WTC11 (cell line): ENCODE data around the gene GUCY1A2. TPM values are rescaled to one million over a fixed set of nuclear protein-coding genes. Genes with fewer than 3 reads are reported as not detected.

ENCODE experiments used
- ATAC-seq: fragments of 200-7000 bp; cut with Tn5 transposase; 2 replicates; pipeline ENCODE4 v1.10.0; 2021; ENCODE audit warnings: mild to moderate bottlenecking, moderate library complexity
- CTCF ChIA-PET: fragments of 300-600 bp; sonication (Branson Sonifier 250); formaldehyde crosslinking; loops from one replicate; lab custom pipeline; 2021; ENCODE audit warnings: antibody characterized with exemption; lab: Charles Lee
- POLR2A ChIA-PET: fragments of 350-600 bp; sonication (Branson Sonifier 250); formaldehyde crosslinking; loops from one replicate; lab custom pipeline; 2021; ENCODE audit warnings: antibody characterized with exemption; lab: Charles Lee
- DNase-seq: peaks from one replicate; pipeline ENCODE4 v3.0.0; 2021; ENCODE audit warnings: low spot score
- H3K27ac Mint-ChIP-seq: 2 replicates; pipeline ENCODE4 v1.8.0; 2021; ENCODE audit warnings: mixed read lengths
- H3K27me3 Mint-ChIP-seq: 2 replicates; pipeline ENCODE4 v1.8.0; 2021; ENCODE audit warnings: low read depth, mild to moderate bottlenecking, moderate library complexity, mixed read lengths
- H3K36me3 Mint-ChIP-seq: 2 replicates; pipeline ENCODE4 v1.8.0; 2021; ENCODE audit warnings: mixed read lengths
- H3K4me1 Mint-ChIP-seq: 2 replicates; pipeline ENCODE4 v1.8.0; 2022; ENCODE audit warnings: mixed read lengths
- H3K4me3 Mint-ChIP-seq: 2 replicates; pipeline ENCODE4 v1.8.0; 2021; ENCODE audit warnings: mild to moderate bottlenecking, moderate library complexity, mixed read lengths
- H3K9me3 Mint-ChIP-seq: 2 replicates; pipeline ENCODE4 v1.8.0; 2021; ENCODE audit warnings: mixed read lengths
- ATF1 ChIP-seq: sonication (generic); formaldehyde crosslinking; IDR thresholded peaks from 2 replicates; pipeline ENCODE4 v1.8.1; 2023; ENCODE audit warnings: mild to moderate bottlenecking, moderate library complexity, missing genetic modification reagents
- ESRRA ChIP-seq: sonication (generic); formaldehyde crosslinking; IDR thresholded peaks from 2 replicates; pipeline ENCODE4 v1.8.1; 2022; ENCODE audit warnings: mild to moderate bottlenecking, missing genetic modification reagents, borderline replicate concordance
- FOXP1 ChIP-seq: sonication (generic); formaldehyde crosslinking; IDR thresholded peaks from 2 replicates; pipeline ENCODE4 v1.8.0; 2022; ENCODE audit warnings: missing genetic modification reagents, mild to moderate bottlenecking, moderate library complexity, borderline replicate concordance
- GRHL2 ChIP-seq: fragments of 250-450 bp; sonication (Bioruptor Pico); IDR thresholded peaks from 2 replicates; pipeline ENCODE4 v1.8.0; 2022; ENCODE audit warnings: mild to moderate bottlenecking, moderate library complexity; ENCODE audit not compliant: insufficient replicate concordance, severe bottlenecking
- GTF2I ChIP-seq: fragments of 250-450 bp; sonication (Bioruptor Pico); conservative IDR thresholded peaks from 2 replicates; pipeline ENCODE4 v1.4.0; 2021; ENCODE audit warnings: mild to moderate bottlenecking
- HMGA2 ChIP-seq: fragments of 250-450 bp; sonication (Bioruptor Pico); IDR thresholded peaks from 2 replicates; pipeline ENCODE4 v1.4.0; 2021; ENCODE audit warnings: mild to moderate bottlenecking, moderate library complexity
- KAT7 ChIP-seq: sonication (generic); formaldehyde crosslinking; IDR thresholded peaks from 2 replicates; pipeline ENCODE4 v1.8.1; 2023; ENCODE audit warnings: missing genetic modification reagents, mild to moderate bottlenecking, borderline replicate concordance
- NR3C1 ChIP-seq: sonication (generic); formaldehyde crosslinking; conservative IDR thresholded peaks from 2 replicates; pipeline ENCODE4 v1.8.1; 2023; ENCODE audit warnings: low read depth, mild to moderate bottlenecking, missing genetic modification reagents
- PREB ChIP-seq: sonication (generic); formaldehyde crosslinking; IDR thresholded peaks from 2 replicates; pipeline ENCODE4 v1.8.1; 2022; ENCODE audit warnings: mild to moderate bottlenecking, missing genetic modification reagents, moderate library complexity, borderline replicate concordance
- SMAD4 ChIP-seq: sonication (generic); formaldehyde crosslinking; IDR thresholded peaks from 2 replicates; pipeline ENCODE4 v1.8.0; 2022; ENCODE audit warnings: mild to moderate bottlenecking, missing genetic modification reagents
- TP53 ChIP-seq: sonication (generic); formaldehyde crosslinking; IDR thresholded peaks from 2 replicates; pipeline ENCODE4 v1.8.1; 2023; ENCODE audit warnings: mild to moderate bottlenecking, missing genetic modification reagents
- ZBTB21 ChIP-seq: sonication (generic); formaldehyde crosslinking; IDR thresholded peaks from 2 replicates; pipeline ENCODE4 v1.8.1; 2023; ENCODE audit warnings: mild to moderate bottlenecking, missing genetic modification reagents, borderline replicate concordance
- ZNF138 ChIP-seq: sonication (generic); formaldehyde crosslinking; conservative IDR thresholded peaks from 2 replicates; pipeline ENCODE4 v1.8.1; 2022; ENCODE audit warnings: mild to moderate bottlenecking, moderate library complexity, missing genetic modification reagents
- ZNF232 ChIP-seq: sonication (generic); formaldehyde crosslinking; IDR thresholded peaks from 2 replicates; pipeline ENCODE4 v1.8.0; 2022; ENCODE audit warnings: mild to moderate bottlenecking, missing genetic modification reagents
- ZNF317 ChIP-seq: sonication (generic); formaldehyde crosslinking; IDR thresholded peaks from 2 replicates; pipeline ENCODE4 v1.8.1; 2023; ENCODE audit warnings: low read depth, mild to moderate bottlenecking, moderate library complexity, missing genetic modification reagents, borderline replicate concordance
- ZNF423 ChIP-seq: fragments of 250-450 bp; sonication (Bioruptor Pico); IDR thresholded peaks from 2 replicates; pipeline ENCODE4 v2.1.2; 2022; ENCODE audit warnings: mild to moderate bottlenecking, moderate library complexity
- ZNF671 ChIP-seq: fragments of 250-450 bp; sonication (Bioruptor Pico); IDR thresholded peaks from 2 replicates; pipeline ENCODE4 v1.8.0; 2021; ENCODE audit warnings: mild to moderate bottlenecking
- ZSCAN18 ChIP-seq: fragments of 250-450 bp; sonication (Bioruptor Pico); IDR thresholded peaks from 2 replicates; pipeline ENCODE4 v2.1.2; 2022; ENCODE audit warnings: mild to moderate bottlenecking, moderate library complexity
- total RNA-seq: library from RNA; stranded (reverse); gene quantifications from 3 replicates; pipeline ENCODE4 v1.2.3, GENCODE V29; 2021
- TF ChIP-seq, protein P1 (sequence below): sonication (generic); formaldehyde crosslinking; IDR thresholded peaks from 2 replicates; pipeline ENCODE4 v1.8.1; 2022; ENCODE audit warnings: low read depth, mild to moderate bottlenecking, moderate library complexity, missing genetic modification reagents, borderline replicate concordance
- TF ChIP-seq, protein P2 (sequence below): sonication (generic); formaldehyde crosslinking; IDR thresholded peaks from 2 replicates; pipeline ENCODE4 v1.8.0; 2023; ENCODE audit warnings: missing genetic modification reagents
- TF ChIP-seq, protein P3 (sequence below): fragments of 200-600 bp; IDR thresholded peaks from 2 replicates; pipeline ENCODE4 v1.8.0; 2022; ENCODE audit warnings: antibody characterized with exemption
- TF ChIP-seq, protein P4 (sequence below): fragments of 250-450 bp; sonication (Bioruptor Pico); conservative IDR thresholded peaks from 2 replicates; pipeline ENCODE4 v1.9.0; 2021; ENCODE audit warnings: mild to moderate bottlenecking
- TF ChIP-seq, protein P5 (sequence below): sonication (generic); formaldehyde crosslinking; IDR thresholded peaks from 2 replicates; pipeline ENCODE4 v1.8.1; 2023; ENCODE audit warnings: mild to moderate bottlenecking, missing genetic modification reagents, moderate library complexity
- TF ChIP-seq, protein P6 (sequence below): sonication (generic); formaldehyde crosslinking; IDR thresholded peaks from 2 replicates; pipeline ENCODE4 v1.8.1; 2022; ENCODE audit warnings: missing genetic modification reagents, borderline replicate concordance

Gene GUCY1A2
- total RNA-seq, 1 experiment from 2014 or later: 0.90 TPM

DNA sequence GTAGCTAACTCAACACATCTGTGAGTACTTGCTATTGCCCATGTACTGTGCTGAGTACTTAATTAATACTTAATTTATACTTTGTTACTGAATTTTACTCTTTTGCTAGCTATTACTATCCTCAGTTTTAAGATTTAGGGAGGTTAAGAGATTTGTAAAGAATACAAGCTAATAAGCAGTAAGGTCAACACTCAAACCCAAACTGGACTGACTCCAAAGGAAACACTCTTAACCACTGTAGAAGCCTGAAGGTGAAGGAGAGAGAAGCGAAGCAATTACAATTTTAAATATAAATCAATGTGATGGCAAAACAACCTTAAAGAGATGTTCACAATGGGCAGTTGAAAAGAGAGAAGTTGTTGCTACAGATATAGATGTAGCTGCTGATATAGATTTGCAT is 204.5 kb downstream of the GUCY1A2 start:
- no peak for ATAC-seq
- H3K4me1 Mint-ChIP-seq: no peaks in the 10 kb centered on the region

DNA sequence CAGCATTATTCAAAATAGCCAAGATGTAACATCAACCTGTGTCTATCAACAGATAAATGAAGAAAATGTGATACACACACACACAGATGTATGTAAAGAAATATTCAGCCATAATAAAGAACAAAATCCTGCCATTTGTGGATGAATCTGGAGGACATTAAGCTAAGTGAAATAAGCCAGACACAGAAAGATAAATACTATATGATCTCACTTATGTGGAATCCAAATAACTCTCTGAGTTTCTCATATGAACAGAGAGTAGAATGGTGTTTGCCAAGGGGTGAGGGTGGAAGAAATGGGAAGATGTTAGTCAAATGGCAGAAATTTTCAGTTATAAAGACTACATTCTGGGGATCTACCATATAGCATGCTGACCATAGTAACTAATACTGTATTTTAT is 224.2 kb downstream of the GUCY1A2 start:
- H3K27ac Mint-ChIP-seq: no peak overlapping the region
- peaks cover 7% of the 10 kb centered on the region for H3K4me1 Mint-ChIP-seq
- CTCF ChIA-PET: no interaction called here
- H3K27me3 Mint-ChIP-seq: no peaks in the 10 kb centered on the region
- DNase-seq (no peak), ATAC-seq (no peak)
- no peak overlapping the region for H3K4me3 Mint-ChIP-seq
- peaks cover 12% of the 10 kb centered on the region for H3K9me3 Mint-ChIP-seq
- POLR2A ChIA-PET: no interaction called here
- H3K36me3 Mint-ChIP-seq: peaks cover 5% of the 10 kb centered on the region; the same call in 1 of the 2 replicates
- TF ChIP-seq ESRRA (CRISPR knock-in tag) (no peak), ZNF232 (CRISPR knock-in tag) (no peak), FOXP1 (CRISPR knock-in tag) (no peak), PREB (CRISPR knock-in tag) (no peak), KAT7 (no peak), GRHL2 (CRISPR knock-in tag) (no peak), GTF2I (no peak), NR3C1 (CRISPR knock-in tag) (no peak), ZNF671 (no peak)
- TF ChIP-seq, protein P1, sequence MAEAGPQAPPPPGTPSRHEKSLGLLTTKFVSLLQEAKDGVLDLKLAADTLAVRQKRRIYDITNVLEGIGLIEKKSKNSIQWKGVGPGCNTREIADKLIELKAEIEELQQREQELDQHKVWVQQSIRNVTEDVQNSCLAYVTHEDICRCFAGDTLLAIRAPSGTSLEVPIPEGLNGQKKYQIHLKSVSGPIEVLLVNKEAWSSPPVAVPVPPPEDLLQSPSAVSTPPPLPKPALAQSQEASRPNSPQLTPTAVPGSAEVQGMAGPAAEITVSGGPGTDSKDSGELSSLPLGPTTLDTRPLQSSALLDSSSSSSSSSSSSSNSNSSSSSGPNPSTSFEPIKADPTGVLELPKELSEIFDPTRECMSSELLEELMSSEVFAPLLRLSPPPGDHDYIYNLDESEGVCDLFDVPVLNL (CRISPR knock-in tag): no peak
- TF ChIP-seq, protein P2, sequence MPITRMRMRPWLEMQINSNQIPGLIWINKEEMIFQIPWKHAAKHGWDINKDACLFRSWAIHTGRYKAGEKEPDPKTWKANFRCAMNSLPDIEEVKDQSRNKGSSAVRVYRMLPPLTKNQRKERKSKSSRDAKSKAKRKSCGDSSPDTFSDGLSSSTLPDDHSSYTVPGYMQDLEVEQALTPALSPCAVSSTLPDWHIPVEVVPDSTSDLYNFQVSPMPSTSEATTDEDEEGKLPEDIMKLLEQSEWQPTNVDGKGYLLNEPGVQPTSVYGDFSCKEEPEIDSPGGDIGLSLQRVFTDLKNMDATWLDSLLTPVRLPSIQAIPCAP (CRISPR knock-in tag): no peak
- TF ChIP-seq, protein P3, sequence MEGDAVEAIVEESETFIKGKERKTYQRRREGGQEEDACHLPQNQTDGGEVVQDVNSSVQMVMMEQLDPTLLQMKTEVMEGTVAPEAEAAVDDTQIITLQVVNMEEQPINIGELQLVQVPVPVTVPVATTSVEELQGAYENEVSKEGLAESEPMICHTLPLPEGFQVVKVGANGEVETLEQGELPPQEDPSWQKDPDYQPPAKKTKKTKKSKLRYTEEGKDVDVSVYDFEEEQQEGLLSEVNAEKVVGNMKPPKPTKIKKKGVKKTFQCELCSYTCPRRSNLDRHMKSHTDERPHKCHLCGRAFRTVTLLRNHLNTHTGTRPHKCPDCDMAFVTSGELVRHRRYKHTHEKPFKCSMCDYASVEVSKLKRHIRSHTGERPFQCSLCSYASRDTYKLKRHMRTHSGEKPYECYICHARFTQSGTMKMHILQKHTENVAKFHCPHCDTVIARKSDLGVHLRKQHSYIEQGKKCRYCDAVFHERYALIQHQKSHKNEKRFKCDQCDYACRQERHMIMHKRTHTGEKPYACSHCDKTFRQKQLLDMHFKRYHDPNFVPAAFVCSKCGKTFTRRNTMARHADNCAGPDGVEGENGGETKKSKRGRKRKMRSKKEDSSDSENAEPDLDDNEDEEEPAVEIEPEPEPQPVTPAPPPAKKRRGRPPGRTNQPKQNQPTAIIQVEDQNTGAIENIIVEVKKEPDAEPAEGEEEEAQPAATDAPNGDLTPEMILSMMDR: no peak

More for the DNA sequence above, 204.5 kb downstream of the GUCY1A2 start:
- no peaks in the 10 kb centered on the region for H3K27me3 Mint-ChIP-seq
- DNase-seq: no peak
- no peak overlapping the region for H3K27ac Mint-ChIP-seq
- POLR2A ChIA-PET: no interaction called here
- no peaks in the 10 kb centered on the region for H3K9me3 Mint-ChIP-seq
- H3K36me3 Mint-ChIP-seq: no peaks in the 10 kb centered on the region
- no peak overlapping the region for H3K4me3 Mint-ChIP-seq
- TF ChIP-seq GRHL2 (CRISPR knock-in tag) (no peak), FOXP1 (CRISPR knock-in tag) (no peak), ZSCAN18 (no peak), ZBTB21 (no peak), GTF2I (no peak), KAT7 (no peak), TP53 (CRISPR knock-in tag) (no peak), ZNF671 (no peak), SMAD4 (no peak), ZNF423 (no peak), ZNF232 (CRISPR knock-in tag) (no peak), ZNF317 (CRISPR knock-in tag) (no peak), ATF1 (CRISPR knock-in tag) (no peak), ZNF138 (no peak), HMGA2 (CRISPR knock-in tag) (no peak)
- TF ChIP-seq, protein P4, sequence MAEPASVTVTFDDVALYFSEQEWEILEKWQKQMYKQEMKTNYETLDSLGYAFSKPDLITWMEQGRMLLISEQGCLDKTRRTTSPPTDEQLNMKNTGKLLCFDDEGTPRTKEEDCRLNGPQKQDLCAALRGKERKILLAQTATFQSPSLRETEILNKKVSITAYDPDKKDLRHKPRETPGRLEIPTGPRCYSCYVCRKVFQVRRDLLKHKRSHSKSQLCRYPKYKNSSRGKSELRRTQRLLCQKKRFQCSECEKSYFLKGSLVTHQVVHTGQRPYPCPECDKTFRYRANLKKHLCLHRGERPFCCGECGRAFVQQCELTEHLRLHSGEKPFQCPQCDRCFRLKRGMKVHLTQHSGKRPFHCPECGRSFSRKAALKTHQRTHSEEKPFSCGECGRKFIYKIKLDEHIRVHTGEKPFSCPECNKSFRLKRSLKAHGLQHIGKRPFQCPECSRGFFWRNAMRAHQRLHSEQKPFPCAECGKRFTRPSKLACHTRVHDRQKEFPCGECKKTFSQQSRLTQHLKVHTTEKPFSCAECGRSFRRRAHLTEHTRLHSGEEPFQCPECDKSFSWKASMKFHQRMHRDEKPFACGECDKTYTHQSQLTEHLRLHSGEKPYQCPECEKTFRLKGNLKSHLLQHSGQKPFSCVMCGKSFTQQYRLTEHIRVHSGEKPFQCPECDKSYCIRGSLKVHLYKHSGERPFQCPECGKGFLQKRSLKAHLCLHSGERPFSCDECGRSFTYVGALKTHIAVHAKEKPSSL (CRISPR knock-in tag): no peak
- TF ChIP-seq, protein P5, sequence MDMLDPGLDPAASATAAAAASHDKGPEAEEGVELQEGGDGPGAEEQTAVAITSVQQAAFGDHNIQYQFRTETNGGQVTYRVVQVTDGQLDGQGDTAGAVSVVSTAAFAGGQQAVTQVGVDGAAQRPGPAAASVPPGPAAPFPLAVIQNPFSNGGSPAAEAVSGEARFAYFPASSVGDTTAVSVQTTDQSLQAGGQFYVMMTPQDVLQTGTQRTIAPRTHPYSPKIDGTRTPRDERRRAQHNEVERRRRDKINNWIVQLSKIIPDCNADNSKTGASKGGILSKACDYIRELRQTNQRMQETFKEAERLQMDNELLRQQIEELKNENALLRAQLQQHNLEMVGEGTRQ (CRISPR knock-in tag): no peak
- TF ChIP-seq, protein P6, sequence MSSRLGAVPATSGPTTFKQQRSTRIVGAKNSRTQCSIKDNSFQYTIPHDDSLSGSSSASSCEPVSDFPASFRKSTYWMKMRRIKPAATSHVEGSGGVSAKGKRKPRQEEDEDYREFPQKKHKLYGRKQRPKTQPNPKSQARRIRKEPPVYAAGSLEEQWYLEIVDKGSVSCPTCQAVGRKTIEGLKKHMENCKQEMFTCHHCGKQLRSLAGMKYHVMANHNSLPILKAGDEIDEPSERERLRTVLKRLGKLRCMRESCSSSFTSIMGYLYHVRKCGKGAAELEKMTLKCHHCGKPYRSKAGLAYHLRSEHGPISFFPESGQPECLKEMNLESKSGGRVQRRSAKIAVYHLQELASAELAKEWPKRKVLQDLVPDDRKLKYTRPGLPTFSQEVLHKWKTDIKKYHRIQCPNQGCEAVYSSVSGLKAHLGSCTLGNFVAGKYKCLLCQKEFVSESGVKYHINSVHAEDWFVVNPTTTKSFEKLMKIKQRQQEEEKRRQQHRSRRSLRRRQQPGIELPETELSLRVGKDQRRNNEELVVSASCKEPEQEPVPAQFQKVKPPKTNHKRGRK (CRISPR knock-in tag): no peak
- CTCF ChIA-PET: no interaction called here
